Heart right ventricle (tissue), 16 donors: Measurements from ENCODE around the gene ITGAE. TPM values are rescaled to one million over a fixed set of nuclear protein-coding genes. Genes with fewer than 3 reads are reported as not detected.

Experiments used
- ATAC-seq, 8 donors: fragments of 200-7000 bp; cut with Tn5 transposase; one replicate each; pipeline ENCODE4 v1.9.1; 2020; ENCODE audit warnings: mild to moderate bottlenecking in 8 of 8, moderate library complexity in 8 of 8, moderate number of reproducible peaks in 1 of 8
- DNase-seq, 2 donors: peaks; one replicate each; pipeline ENCODE4 v3.0.0-alpha.2; 2020
- H3K27ac ChIP-seq, 10 donors: fragments of 200-600 bp; sonication (generic) in 2 of 10; one replicate each; pipeline versions ENCODE4 v1.5.0 to v1.8.0; 2020 to 2022; ENCODE audit warnings: mild to moderate bottlenecking in 3 of 10
- H3K27me3 ChIP-seq, 7 donors: fragments of 200-600 bp; one replicate each; pipeline ENCODE4 v1.8.0; 2021 to 2022; ENCODE audit warnings: mild to moderate bottlenecking in 2 of 7
- H3K36me3 ChIP-seq, 9 donors: fragments of 200-600 bp; sonication (generic) in 1 of 9; one replicate each; pipeline versions ENCODE4 v1.5.0 to v1.8.0; 2020 to 2022; ENCODE audit warnings: mild to moderate bottlenecking in 2 of 9
- H3K4me1 ChIP-seq, 9 donors: fragments of 200-600 bp; sonication (generic) in 1 of 9; one replicate each; pipeline versions ENCODE4 v1.5.0 to v1.8.0; 2020 to 2022; ENCODE audit warnings: mild to moderate bottlenecking in 4 of 9
- H3K4me3 ChIP-seq, 10 donors: fragments of 200-600 bp; sonication (generic) in 2 of 10; one replicate each; pipeline versions ENCODE4 v1.5.0 to v1.8.0; 2020 to 2022; ENCODE audit warnings: mild to moderate bottlenecking in 7 of 10, moderate library complexity in 2 of 10
- H3K9me3 ChIP-seq, 11 donors: fragments of 200-600 bp in 10 of 11; sonication (generic) in 2 of 11; one replicate each; pipeline versions ENCODE4 v1.5.0 to v1.8.0; 2013 to 2022; ENCODE audit warnings: mild to moderate bottlenecking in 2 of 11, control low read depth in 1 of 11, moderate library complexity in 1 of 11
- WGBS, 2 donors: extraction: QIAGEN DNeasy Blood & Tissue Kit; methylation state at CpG; one replicate each; pipeline ENCODE4 v1.1.7; 2013; ENCODE audit warnings: inconsistent platforms in 1 of 2; 5-methylcytosine and 5-hydroxymethylcytosine counted together
- intact Hi-C, 10 donors: fragments of 100-400 bp; cut with DNase I; formaldehyde crosslinking; loops; one replicate each; pipeline versions ENCODE4 v1.11.1 to v1.14.2; 2022
- polyA plus RNA-seq, 2 donors: library from polyadenylated mRNA; stranded (reverse); fragments of 200-250 nt; gene quantifications; one replicate each; pipeline ENCODE4 v1.2.3, GENCODE V29; 2013
- total RNA-seq, 10 donors: library from RNA; stranded (reverse); fragmentation: NEBNext Ultra II Directional in 3 of 10; extraction: Animal tissue kit (Norgen Biotek cat#: 25700) in 3 of 10; gene quantifications; one replicate each; pipeline versions ENCODE4 v1.2.1 to v1.2.4, GENCODE V29; 2021 to 2023
- TF ChIP-seq, protein P1 (sequence below), 9 donors: fragments of 200-600 bp; sonication (generic) in 2 of 9; IDR thresholded peaks; one replicate each; pipeline versions ENCODE4 v1.5.0 to v1.8.0; 2021 to 2022; ENCODE audit warnings: antibody characterized with exemption in 9 of 9, mild to moderate bottlenecking in 5 of 9, moderate library complexity in 1 of 9
- donor health status: Arrhythmogenic right ventricular cardiomyopathy.
- donor health status: ischemic (EF 13 %, LVEDD 7.1; RV severe dilation, severe dysfunction).
- donor health status: healthy with polysubstance abuse.
- donor health status: DM: no; HTN: yes; CAD: no.
- donor health status: DM: no; HTN: no; CAD: no.
- donor health status: ischemic (EF 25% LVEDD 6.9; RV normal size, moderate dysfunction).
- donor health status: ischemic (EF 25% LVEDD 5.7; RV mildly dilated, moderate dysfunction).
- donor health status: healthy.
- donor health status: DM: yes; HTN: yes; CAD: no.
- donor health status: Ischemic cardiomyopathy.
- donor health status: ischemic (EF 35%, LVEDD 5.7; RV mildly dilated, moderate dysfunction).
- donor health status: nonischemic (EF 11% LVEDD 7.7; RV severe dilation, severe dysfunction).
- donor health status: DM: yes; HTN: yes; CAD: no.
- donor health status: PGD.
- donor health status: ischemic (EF 29% LVEDD 5.4; RV normal size, mild dysfunction).
- donor health status: nonischemic (EF 23%, LVEDD 6.1; RV moderate dilation, normal function).

Gene ITGAE
- total and polyA plus RNA-seq, 12 donors: 14.0 to 35.4 (median 16.8) TPM

DNA sequence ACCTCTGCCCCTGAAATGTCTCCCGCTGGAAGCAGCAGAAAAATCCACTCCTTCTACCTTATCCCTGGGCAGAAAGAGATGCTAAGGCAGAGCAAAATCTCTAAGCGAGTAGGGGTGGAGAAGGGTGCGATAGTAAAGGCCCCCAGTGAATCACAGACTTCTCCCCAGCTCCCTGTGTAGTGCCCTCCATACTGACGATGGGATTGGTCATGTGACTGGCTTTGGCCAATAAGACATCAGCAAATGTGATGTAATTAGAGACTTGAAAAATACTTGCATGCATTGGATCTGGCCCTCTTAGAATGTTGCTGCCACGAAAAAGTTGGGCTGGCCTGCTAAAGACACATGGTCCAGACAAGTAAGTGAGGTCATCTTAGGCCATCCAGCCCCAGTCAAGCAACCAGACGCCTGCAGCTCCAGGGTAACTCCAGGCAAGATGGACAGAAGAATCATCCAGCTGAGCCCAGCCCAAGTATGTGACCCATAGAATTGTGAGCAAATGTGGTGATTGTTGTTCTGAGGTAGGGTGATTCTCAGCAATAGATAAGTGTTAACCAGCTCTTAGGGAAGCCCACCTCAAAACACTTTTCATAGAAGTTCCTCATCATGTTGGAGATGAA lies 41.3 kb downstream of the ITGAE start:
- DNase-seq (no peak), ATAC-seq (no peak)
- Histone ChIP-seq H3K4me1 (peaks cover 0 to 4% (median 0%) of the 10 kb centered on the region in 9 donors), H3K27me3 (peaks cover 0 to 10% (median 4%) of the 10 kb centered on the region in 7 donors), H3K4me3 (no peak overlapping the region), H3K9me3 (peaks cover 0 to 13% (median 2%) of the 10 kb centered on the region in 11 donors), H3K36me3 (no peaks in the 10 kb centered on the region), H3K27ac (no peak overlapping the region)
- intact Hi-C loops: no loop called here
- TF ChIP-seq, protein P1, sequence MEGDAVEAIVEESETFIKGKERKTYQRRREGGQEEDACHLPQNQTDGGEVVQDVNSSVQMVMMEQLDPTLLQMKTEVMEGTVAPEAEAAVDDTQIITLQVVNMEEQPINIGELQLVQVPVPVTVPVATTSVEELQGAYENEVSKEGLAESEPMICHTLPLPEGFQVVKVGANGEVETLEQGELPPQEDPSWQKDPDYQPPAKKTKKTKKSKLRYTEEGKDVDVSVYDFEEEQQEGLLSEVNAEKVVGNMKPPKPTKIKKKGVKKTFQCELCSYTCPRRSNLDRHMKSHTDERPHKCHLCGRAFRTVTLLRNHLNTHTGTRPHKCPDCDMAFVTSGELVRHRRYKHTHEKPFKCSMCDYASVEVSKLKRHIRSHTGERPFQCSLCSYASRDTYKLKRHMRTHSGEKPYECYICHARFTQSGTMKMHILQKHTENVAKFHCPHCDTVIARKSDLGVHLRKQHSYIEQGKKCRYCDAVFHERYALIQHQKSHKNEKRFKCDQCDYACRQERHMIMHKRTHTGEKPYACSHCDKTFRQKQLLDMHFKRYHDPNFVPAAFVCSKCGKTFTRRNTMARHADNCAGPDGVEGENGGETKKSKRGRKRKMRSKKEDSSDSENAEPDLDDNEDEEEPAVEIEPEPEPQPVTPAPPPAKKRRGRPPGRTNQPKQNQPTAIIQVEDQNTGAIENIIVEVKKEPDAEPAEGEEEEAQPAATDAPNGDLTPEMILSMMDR (IDR thresholded peaks at IDR 0.05): no peak
- 83% methylated on average over 6 of the region's 6 CpGs for WGBS, 2 donors

DNA sequence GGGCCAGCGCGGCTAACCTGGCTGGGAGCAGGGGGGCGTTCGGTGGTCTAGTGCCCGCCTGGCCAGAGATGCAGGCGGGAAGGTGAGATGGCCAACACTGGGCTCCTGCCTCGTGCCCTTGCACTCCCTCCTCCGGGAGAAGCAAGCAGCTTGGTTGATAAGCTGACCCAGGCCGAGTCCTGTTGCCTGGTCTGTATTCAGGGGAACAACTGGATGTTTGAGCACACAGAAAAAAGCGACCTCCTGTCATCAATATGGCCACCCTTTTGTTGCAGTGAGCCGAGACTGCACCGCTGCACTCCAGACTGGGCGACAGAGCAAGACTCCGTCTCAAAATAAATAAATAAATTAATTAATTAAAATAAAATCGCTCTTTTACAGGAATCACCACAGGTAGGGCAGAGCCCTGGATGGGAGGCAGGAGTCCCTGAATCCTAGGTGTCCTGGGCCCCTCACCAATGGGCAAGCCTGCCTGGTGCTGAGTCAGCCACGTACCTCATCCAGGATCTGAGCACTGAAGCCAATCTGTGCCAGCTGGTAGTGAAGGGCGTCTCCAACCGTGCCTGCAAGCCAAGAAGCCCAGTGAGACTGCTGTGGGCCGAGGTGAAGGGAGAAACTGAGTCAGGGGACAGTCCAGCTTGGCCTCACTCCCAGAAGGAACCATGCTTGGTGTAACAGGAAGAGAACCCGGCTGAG lies 45.5 kb downstream of the ITGAE start:
- TF ChIP-seq, protein P1 (IDR thresholded peaks at IDR 0.05): no peak
- DNase-seq (no peak), ATAC-seq (peak in 1 of 8 donors; percentile 4)
- Histone ChIP-seq H3K27ac (peak overlapping the region in 1 of 10 donors; percentile 44), H3K27me3 (peaks cover 0 to 42% (median 9%) of the 10 kb centered on the region in 7 donors), H3K4me3 (peak overlapping the region in 2 of 10 donors; percentile 20 to 37), H3K36me3 (no peaks in the 10 kb centered on the region), H3K4me1 (peaks cover 0 to 4% (median 0%) of the 10 kb centered on the region in 9 donors), H3K9me3 (peaks cover 0 to 13% (median 2%) of the 10 kb centered on the region in 11 donors)
- WGBS, 2 donors: 53 to 54% methylated on average over 20 of the region's 20 CpGs
- intact Hi-C loops: no loop called here

DNA sequence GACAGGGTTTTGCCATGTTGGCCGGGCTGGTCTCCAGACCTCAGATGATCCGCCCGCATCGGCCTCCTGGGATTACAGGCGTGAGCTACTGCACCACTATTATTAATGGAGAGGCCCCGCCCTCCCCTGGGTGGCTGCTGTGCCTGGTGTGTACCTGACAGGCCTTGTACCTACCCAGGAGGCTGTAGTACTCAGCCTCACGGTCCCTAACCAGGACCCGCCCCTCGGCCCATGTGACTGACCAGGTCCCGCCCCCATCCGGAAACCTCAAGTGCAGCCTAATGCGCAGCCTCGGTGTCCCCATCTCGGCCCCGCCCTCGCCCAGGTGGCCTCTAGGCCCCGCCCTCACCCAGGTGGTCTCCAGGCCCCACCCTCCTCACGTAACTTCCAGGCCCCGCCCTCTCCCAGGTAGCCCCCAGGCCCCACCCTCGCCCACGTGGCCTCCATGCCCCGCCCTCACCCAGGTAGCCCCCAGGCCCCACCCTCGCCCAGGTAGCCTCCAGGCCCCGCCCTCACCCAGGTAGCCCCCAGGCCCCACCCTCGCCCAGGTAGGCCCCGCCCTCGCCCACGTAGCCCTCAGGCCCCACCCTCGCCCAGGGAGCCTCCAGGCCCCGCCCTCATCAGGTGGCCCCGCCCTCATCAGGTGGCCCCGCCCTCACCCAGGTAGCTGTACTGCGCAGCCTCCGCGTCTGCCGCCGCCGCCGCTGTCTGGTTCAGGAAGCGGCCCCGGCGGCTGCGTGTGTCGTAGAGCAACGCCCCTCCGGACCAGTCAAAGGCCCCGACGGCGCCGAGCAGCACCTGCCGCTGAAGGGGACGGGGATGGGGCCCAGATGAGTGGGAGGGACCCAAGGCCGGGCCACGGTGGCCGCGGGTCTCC lies 46.3 kb downstream of the ITGAE start:
- WGBS, 2 donors: 7 to 8% methylated on average over 53 to 55 of the region's 56 CpGs
- no peaks in the 10 kb centered on the region for H3K36me3 ChIP-seq
- peak in 5 of 8 donors; percentile 23 to 60 (median 46) for ATAC-seq
- H3K4me3 ChIP-seq: peak overlapping the region in 2 of 10 donors; percentile 20 to 37
- intact Hi-C loops: no loop called here
- H3K4me1 ChIP-seq: peaks cover 0 to 9% (median 0%) of the 10 kb centered on the region in 9 donors
- TF ChIP-seq, protein P1 (IDR thresholded peaks at IDR 0.05): no peak
- peaks cover 0 to 8% (median 0%) of the 10 kb centered on the region in 11 donors for H3K9me3 ChIP-seq
- DNase-seq: no peak
- peak overlapping the region in 1 of 10 donors; percentile 44 for H3K27ac ChIP-seq
- H3K27me3 ChIP-seq: peaks cover 0 to 46% (median 9%) of the 10 kb centered on the region in 7 donors

DNA sequence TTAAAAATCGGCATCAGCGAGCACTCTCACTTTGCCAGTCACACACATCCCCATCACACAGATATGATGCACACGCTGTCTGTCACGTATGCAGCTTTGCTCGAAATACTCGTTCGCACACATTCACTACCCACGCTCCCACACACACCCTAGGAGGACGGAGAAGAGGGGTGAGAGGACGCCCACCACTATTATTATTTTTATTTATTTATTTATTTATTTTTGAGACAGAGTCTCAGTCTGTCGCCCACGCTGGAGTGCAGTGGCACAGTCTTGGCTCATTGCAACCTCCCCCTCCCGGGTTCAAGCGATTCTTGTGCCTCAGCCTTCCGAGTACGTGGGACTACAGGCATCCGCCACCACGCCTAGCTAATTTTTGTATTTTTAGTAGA lies 46.9 kb downstream of the ITGAE start:
- 85 to 88% methylated on average over 18 of the region's 18 CpGs for WGBS, 2 donors
- peaks cover 0 to 1% (median 0%) of the 10 kb centered on the region in 11 donors for H3K9me3 ChIP-seq
- ATAC-seq: no peak
- no peak for DNase-seq
- peaks cover 0 to 10% (median 0%) of the 10 kb centered on the region in 9 donors for H3K4me1 ChIP-seq
- H3K4me3 ChIP-seq: no peak overlapping the region
- H3K27me3 ChIP-seq: peaks cover 0 to 46% (median 9%) of the 10 kb centered on the region in 7 donors
- H3K27ac ChIP-seq: no peak overlapping the region
- intact Hi-C loops: no loop called here
- TF ChIP-seq, protein P1 (IDR thresholded peaks at IDR 0.05): no peak
- no peaks in the 10 kb centered on the region for H3K36me3 ChIP-seq
